GM18507 (cell line): Measurements from ENCODE around the gene JPH4.

Source experiments
- DNase-seq: peaks from one replicate; pipeline ENCODE4 v3.0.0; 2011; ENCODE audit warnings: low read depth; ENCODE audit not compliant: insufficient read length; ENCODE audit errors: extremely low spot score
- FAIRE-seq: peaks from 2 replicates; lab custom pipeline; 2011; peaks lifted over from hg19 to GRCh38; lab: Jason Lieb, UNC

The JPH4 gene

DNA sequence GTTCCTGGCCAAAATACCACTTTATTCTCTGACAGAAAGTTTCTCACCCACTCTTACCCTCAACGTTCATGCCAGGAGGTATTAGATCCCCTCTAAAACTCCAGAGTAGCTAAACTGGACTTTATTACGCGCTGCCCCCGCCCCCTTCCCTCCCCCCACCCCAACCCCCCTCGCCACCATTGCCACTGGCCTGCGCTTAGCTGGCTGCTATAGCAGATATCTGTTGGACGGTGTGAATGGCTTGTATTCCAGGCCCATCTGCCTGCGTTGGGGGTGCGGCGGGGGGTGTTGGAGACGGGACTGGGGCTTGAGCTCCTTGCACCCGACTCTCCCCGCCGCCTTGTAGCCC is 23.1 kb downstream of the JPH4 start:
- FAIRE-seq (no peak), DNase-seq (no peak)

DNA sequence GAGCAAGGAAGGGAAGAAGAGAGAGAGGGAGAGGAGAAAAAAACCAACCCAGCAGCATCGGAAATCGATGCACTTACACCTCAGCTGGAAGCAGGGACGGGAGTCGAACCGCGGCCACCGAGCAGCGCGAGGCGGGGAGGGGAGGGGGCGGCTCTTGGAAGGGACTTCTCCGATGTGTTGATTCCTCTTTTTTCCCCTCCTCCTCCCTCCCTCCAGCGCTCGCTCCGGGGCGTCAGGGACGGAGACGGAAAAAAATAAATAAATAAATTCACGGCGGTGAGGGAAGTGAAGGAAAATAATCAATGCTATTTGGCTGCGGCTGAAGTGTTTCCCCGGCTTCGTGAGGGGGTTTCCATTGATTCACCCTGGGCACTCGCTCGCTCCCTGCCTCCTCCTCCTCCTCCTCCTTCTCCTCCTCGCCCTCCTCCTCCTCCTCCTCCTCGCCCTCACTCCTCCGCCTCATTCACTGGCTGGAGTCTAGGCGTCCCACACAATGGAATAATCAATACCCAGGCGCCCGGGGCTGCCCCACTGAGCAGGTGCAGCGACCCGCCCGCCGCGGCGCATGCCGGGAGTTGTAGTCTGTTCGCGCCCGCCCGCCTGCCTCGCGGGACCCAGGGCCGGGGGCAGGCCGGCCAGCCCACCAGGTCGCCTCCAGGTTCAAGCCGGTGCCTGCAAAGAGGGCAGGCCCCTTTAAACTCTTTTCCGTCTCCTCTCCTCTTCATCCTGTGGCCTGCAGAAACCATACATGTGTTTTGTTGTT is 27.1 kb downstream of the JPH4 start, which contains the start of gene ZFHX2:
Gene ZFHX2, minus strand, starts transcription at position 500 of the 763 bp plus-strand sequence. CDS start 16,440 bp downstream, outside the sequence.
- FAIRE-seq (peak; percentile 29), DNase-seq (peak; percentile 67)

DNA sequence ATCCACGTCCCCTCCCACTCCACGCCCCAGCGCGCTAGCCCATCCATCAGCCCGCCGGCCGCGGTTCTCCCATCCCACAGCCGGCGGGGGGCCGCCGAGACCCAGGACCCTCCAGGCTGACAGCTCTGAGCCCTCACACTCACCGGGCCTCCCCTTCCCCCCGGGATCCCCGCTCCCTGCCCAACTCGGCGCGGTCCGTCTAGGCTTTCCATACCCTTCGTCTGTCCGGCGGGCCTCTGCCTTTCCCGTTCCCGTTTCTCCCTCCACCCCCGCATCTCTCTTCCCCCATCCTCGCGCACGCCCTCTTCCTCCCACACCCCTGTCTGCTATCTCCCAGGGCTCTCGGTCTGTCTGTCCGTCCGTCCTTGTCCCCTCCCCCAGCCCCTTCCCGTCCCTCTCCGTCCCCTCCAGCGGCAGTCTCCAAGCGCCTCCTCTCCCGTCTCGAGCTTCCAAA is 27.8 kb downstream of the JPH4 start:
- FAIRE-seq (no peak), DNase-seq (no peak)

DNA sequence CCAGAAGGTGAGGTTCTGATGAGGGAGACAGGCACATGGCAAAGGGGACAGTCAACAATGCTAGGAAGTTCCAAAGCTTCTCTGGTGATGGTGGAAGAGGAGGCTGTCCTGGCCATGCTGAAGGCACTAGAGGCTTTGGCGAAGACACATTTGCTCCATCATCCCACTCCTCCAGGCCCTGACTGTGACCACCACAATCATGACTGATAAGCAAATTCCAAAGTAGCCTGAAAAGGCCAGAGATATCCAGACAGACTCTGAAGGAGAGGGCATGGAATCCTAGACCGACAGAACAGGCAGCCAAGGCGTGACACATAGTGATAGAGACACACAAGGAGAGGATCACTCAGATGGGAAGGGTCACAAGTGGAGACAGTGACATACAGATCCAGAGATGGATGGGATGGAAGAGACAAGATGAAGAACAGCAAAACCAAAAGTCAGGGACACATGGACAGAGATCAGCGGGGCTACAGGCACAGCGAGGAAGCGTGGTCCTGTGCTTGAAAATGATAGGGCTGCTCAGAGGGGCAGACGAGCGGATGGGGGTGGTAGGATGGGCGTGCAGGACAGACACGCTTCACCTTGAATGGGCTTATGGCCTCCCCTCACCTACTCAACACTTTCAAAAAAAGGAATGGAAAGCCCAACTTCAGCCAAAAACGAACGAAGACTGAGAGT is 28.3 kb downstream of the JPH4 start:
- FAIRE-seq (no peak), DNase-seq (no peak)

DNA sequence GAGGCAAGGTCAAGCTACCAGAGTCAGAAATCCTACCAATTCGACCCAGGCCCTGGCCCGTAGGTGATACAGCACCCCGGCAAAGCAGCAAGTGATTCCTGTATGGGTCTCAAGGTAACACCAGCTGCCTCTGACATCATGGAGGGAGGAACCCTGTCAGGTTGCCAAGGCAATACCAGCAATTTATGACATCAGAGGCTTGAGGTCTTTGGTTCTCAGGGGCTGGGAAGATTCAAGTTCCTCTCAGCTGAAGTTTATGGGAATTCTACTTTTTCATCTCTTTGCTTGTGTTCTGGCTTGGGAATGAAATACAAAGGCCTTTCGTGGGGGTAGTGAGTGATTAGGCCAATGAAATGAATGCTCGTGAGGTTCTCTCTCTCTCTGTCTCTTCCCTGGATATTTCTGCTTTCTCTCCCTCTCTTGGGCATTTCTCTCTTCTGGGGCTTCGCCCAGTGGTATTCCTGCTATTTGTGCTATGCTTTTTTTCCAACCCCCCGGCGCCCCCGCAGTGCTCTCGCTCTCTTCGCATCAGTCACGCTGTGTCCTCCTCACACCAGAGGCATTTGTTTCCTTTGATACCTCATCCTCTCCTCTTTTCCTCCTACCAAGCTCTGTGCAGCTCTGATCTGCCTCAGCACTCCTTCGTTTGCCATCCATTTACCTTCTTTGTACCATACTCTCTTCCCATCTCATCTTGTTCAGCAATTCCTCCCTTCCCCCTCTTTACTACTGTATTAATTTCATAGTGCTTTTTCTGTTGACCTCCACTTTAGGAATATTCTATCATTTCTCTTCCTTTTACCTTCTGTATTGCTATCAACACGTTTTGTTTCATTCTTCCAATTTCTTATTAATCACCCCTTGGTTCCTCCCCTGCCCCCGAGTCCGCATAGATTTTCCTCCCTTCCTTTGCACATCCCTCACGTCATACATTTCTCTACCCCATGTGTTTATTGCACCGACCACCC is 30.0 kb downstream of the JPH4 start:
- DNase-seq: no peak
- FAIRE-seq: no peak

DNA sequence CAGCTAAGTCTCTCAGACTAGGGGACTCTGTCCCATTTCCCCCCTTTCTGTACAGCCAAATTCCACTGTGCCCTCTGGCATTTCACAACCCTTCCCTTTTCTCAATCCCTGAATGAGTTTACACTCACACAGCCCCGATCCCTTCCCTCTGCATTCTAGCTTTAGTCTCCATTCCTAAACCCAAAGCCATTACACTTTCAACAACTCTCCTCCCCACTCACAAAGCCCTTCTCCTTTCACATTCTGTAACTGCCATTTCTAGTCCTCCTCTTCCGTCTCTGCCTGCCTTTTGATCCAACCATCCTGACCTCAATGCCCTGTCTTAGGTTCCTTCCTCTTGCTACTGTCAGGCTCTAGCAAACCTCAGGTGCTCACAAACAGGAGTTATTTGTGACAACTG is 30.7 kb downstream of the JPH4 start:
- DNase-seq: no peak
- FAIRE-seq: no peak

DNA sequence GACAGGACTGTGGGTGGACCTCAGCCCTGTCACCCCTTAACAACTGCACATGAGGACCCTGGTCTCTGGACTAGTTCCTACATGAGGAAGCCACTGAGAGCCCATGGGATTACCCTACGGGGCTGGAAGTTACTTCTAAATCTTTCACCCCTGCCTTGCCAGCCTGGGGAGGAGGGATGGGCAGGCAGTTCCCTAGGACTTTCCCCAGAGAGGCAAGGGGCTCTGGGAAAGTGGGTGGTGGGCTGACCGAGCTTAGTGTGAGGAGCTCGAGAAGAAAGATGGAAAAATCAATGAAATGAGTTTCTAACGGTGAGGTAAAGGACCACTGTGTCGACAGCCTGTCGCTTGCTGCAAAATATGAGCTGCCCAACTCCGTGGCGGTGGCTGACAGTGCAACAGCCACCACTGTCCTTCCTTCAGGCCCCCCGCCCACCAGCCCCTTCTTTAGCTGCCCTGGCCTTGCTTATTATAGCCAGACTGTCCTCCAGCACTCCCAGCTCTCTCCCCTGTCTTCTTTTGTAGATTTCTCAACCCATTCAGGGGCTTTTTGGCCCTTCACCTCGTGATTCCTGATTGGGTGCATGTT is 32.0 kb downstream of the JPH4 start:
- no peak for FAIRE-seq
- DNase-seq: no peak

DNA sequence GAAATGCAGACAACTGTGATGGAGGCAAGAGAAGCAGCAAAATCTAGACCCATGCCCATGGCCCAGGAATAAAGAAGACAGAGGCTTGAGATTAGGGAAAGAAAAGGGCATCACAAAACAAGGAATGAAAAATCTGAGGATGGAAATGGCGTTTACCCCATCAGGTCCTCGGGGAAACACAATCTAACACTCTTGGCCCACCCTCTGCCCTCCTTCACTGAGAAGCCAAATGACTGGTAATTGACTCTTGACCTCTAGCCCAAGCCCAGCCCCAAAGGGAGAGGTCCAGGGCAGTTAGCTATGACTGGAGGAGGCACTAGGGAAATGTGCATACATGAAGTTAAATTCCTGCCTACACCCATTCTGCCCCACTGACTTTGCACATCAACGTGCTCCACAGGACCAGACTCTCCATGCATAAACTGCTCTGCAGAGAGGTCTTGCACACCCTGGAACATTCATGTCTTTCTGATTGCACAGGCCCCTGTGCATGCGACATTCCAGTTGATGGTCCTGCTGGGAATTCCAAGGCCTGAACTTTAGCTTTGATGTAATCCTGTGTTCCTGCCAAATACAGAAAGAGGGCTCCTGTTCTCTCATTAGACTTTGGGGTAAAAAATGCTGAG is 32.7 kb downstream of the JPH4 start:
- FAIRE-seq (no peak), DNase-seq (no peak)

DNA sequence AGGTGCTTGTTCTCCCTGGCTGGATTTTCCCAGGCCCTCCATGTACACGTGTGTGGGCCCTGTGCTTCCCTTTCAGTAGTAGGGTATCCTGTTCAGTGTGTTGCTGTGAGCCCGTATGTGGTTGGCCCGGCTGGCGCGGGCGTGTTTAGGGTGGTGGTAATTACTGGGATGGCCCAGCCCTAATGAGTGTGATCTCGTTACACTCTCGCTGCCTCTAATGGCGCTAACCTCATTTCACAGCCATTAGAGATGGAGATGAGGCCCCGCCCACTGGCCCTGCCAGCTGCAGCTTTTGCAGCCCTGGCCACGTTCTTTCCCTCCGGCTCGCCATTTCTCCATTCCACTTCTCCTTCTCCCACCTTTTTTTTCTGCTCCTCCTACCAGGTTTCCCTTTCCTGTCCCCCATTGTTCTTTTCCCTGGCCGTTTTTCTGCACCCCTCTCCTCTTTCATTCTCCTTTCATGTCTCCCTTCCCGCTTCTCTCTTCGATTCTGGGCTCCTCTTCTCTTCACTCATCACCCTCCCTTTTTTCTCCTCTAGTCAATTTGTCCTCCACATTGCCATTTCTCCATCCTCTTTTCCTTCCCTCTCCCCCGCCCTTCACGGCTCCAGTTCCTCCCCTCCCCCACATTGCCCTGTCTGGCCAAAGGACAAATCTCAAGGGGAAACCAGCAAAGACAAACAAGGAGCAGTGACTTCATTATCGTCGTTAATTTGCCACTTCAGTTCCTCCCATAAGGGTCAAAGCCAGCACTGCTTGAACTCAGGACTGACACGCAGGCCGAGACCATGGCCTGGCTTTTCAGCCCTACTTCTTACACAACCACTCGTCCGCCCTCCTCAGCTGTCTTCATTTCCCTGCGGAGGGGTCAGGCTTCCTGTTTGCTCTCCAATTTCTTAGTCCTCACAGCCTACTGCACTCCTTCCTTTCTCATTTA is 33.8 kb downstream of the JPH4 start:
- no peak for FAIRE-seq
- no peak for DNase-seq

DNA sequence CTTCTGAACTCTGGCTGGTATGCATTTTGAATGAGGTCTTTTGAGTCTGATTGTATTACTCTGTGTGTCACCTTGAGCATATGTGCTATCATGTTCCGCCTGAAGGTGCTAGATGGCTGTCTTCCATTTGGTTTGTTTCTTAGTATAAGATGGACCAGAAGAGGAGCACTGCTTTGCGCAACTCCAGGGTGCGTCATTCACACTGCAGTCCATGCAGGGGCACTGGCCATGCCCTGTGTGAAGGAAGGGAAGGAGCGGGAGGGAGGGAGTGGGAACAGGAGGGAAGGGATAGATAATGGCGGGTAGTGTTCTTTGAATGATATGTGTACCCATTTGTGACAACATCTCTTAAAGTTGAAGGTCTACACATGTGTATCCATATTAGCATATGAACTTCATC is 35.2 kb downstream of the JPH4 start:
- FAIRE-seq (no peak), DNase-seq (no peak)

DNA sequence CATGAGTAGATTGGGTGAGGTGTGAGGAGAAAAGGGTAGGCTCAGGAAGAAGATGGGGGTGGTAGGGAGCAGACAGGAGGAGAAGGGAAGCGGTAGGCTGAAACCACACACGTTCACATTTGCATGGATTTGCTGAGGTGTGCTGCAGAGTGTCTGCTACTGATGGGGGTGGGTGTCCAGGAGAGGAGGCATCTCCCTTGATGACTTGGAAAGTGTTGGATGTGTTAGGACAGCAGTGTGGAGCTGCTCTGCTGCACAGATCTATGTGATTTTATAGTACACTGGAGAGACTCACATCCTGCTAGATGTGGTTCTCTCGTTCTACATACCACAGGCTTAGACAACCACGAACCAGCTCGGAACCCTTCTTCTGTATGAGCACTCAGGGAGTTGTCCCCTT is 36.3 kb downstream of the JPH4 start:
- no peak for DNase-seq
- FAIRE-seq: no peak

DNA sequence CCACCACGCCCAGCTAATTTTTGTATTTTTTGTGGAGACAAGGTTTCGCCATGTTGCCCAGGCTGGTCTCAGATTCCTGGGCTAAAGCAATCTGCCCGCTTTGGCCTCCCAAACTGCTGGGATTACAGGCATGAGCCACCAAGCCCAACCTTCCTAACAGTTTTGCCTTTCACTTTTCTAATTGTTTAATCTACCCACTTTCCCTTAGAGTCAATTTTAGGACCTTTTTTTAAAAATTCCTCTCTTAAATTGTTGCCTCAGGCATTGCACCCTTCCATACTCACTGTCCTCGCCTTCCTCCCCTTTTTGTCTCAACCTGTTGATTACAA is 38.5 kb downstream of the JPH4 start:
- FAIRE-seq: no peak
- DNase-seq: no peak

DNA sequence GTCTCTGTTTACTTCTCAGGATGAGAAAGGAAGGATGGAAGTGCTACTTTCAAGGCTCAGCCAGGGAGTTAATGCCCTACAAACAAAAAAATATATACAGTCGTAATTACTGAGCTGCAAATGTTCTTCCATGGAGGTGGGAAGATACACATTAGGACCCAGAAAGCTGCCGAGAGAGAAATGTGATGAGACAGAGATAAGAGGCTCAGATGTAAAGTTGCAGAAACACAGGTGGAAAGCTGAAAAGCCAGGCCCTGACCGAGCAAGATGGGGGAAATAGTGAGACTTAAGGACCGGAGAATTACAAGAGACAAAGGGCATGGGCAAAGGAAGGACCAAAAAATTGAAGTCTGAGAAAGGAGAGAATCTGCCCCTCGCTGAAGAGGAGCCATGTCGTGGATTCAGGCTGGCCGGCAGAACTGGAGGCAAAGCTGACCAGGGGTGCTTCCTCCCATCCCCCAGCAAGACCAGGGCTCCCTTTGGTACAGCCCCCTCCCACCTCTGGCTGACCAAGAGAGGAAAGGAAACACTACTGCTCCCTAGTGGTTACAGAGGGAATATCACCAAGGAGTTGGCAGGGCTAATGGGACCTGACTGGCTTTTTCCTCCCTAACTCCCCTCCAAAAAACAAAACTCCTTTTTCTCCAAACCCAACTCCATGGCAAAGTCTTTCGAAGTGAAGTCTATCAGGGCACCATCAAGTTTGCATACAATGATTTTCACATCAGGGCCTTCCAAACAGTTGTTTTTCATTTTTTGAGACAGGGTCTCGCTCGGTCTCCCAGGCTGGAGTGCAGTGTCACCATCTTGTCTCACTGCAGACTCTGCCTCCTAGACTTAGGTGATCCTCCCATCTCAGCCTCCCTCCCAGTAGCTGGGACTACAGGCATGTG is 39.1 kb downstream of the JPH4 start:
- DNase-seq (peak; percentile 58), FAIRE-seq (peak; percentile 91)

DNA sequence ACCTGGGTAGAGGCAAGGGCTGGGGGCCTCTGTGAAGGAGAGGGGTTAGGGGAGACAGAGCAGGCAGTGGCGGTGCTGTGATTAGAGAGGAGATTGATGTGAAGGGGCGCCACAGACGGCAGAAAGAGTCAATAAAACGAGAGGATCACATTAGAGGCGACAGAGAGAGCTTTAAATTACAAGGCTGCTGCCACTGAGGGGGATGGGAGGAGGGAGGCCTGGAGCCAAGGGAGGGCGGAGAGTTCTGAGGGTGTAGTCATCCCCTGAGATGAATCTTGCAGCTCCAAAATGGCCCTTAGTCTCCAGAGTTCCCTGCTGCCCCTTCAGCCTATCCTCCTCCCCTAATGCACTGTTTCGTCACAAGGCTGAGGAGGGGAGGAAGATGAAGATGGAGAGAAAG is 39.8 kb downstream of the JPH4 start:
- DNase-seq (no peak), FAIRE-seq (no peak)

DNA sequence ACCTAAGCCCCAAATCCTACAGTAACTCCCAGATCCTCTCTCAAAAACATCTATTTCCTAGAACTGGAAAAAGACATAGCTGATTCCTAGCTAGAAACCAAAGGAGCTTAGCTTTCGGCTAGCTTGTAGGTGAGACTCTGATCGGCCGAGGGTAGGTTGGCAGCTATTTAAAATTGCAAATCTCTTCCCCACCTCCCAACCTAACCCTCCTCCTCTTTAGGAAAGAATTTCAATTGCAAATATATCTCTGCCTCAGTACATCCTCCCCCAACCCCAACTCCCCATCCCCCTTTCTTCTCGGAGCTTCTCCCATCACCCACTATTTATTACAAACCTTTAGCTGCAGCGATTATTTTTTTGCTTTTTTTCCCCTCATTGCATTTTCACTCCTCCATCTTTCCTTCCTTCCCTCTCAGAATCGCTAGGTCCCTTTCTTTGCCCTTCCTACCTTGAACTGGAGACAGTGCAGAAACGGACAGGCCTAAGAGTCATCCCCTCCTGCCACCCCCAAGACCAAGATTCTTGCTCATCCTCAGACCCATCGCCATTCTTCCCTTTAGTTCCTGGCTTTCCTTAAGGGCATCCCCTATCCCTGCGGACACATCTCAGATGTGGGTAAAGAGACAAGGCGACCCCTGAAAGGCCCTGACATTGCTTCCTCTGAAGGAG is 40.4 kb downstream of the JPH4 start:
- DNase-seq (no peak), FAIRE-seq (no peak)

DNA sequence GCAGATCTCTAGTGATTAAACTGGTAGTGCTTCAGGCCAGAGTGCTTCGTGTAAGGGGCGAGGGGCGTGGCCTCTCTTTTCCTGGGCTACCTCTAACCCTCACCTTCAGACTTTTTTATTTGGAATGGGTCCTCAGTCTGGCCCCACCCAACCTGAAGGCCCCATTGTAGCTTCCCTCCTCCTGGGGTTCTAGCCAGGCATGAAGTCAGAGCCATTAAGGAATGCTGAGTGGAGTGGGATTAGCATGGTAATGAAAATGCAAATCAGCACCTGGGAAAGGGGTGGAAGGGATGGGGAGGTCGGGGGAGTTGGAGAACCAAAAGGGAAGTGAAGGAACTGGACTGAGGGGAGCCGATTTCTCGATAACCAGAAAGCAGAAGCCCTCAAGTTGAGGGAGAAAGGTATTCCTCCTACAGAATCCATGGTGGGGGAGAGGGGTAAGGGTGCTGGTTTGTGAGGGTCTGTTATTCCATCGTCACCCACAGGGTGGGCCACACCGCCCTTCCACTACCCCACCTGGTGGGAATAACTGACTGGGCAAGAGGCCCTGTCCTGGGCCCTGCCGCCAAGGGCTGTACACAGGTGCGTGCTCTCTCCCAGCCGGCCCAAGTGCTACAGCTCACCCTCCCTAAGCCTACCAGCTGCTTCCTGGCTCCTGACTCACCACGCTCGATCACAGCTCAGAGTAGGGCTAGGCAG is 41.1 kb downstream of the JPH4 start:
- DNase-seq: no peak
- FAIRE-seq: no peak
